Measurements from ENCODE around the gene BHLHE23. TPM values are rescaled to one million over a fixed set of nuclear protein-coding genes. Genes with fewer than 3 reads are reported as not detected.
A peak's percentile ranks its signal among the peaks of the same experiment; 100 is the strongest.

The BHLHE23 gene
- total RNA-seq, 1 experiment from 2014 or later: not detected

GRCh38 chr20:62972845-62973745 lies 33.7 kb downstream of the BHLHE23 start:
- Histone ChIP-seq H2AFZ (no peak overlapping the region), H4K20me1 (ENCODE audit: insufficient read depth) (no peaks in the 10 kb centered on the region; the same call in 1 of the 2 replicates), H3K27ac (no peak overlapping the region), H3K27me3 (ENCODE audit: insufficient read depth, low read depth) (peaks cover 95% of the 10 kb centered on the region), H3K9me2 (ENCODE audit: insufficient read depth) (no peaks in the 10 kb centered on the region), H3K4me3 (no peak overlapping the region), H3K9me3 (ENCODE audit: insufficient read depth, low read depth) (no peaks in the 10 kb centered on the region), H3K4me1 (replicated peaks; ENCODE audit: insufficient read depth) (0 out of 2 replicates have a peak, but pooled peaks cover 3% of the 10 kb centered on the region), H3F3A (ENCODE audit: insufficient read depth, low read depth) (no peaks in the 10 kb centered on the region), H3K36me3 (ENCODE audit: low read depth) (no peaks in the 10 kb centered on the region), H3K4me2 (peak overlapping the region; percentile 58; the same call in 1 of the 2 replicates), H3K79me2 (ENCODE audit: low read depth) (no peaks in the 10 kb centered on the region)
- no TSS peak for BruUV-seq (replicated peaks)
- no peak for TF ChIP-seq EZH2 (IDR thresholded peaks at IDR 0.05; ENCODE audit: low read depth)
- TF ChIP-seq CTCF (conservative IDR thresholded peaks at IDR 0.05): no peak
- POLR2A ChIA-PET (ENCODE audit: unreplicated experiment): interaction anchor here (0.7 kb wide), 1 partner anchor 310 kb away, joined by 4 read pairs; no protein-coding TSS in a partner anchor
- no peak for DNase-seq
- CTCF ChIA-PET: interaction anchor here (0.5 to 1.0 kb wide), 4 partner anchors 36 to 1147 kb away, joined by 3 to 11 read pairs (median 7); no protein-coding TSS in a partner anchor
- intact Hi-C loops (cut with micrococcal nuclease; ENCODE audit: unreplicated experiment): loop anchor here (1.0 to 2.0 kb wide), 3 partner anchors 36 to 200 kb away; no protein-coding TSS in a partner anchor

- Histone ChIP-seq H3F3A (ENCODE audit: insufficient read depth, low read depth) (no peaks in the 10 kb centered on the region), H3K4me3 (no peak overlapping the region; the same call in 1 of the 2 replicates), H2AFZ (no peak overlapping the region), H4K20me1 (ENCODE audit: insufficient read depth) (no peaks in the 10 kb centered on the region; the same call in 1 of the 2 replicates), H3K9me3 (ENCODE audit: insufficient read depth, low read depth) (no peaks in the 10 kb centered on the region), H3K9me2 (ENCODE audit: insufficient read depth) (no peaks in the 10 kb centered on the region), H3K4me2 (peak overlapping the region; percentile 58; the same call in 1 of the 2 replicates), H3K36me3 (ENCODE audit: low read depth) (no peaks in the 10 kb centered on the region), H3K27ac (no peak overlapping the region), H3K79me2 (ENCODE audit: low read depth) (no peaks in the 10 kb centered on the region), H3K4me1 (replicated peaks; ENCODE audit: insufficient read depth) (0 out of 2 replicates have a peak, but pooled peaks cover 3% of the 10 kb centered on the region), H3K27me3 (ENCODE audit: insufficient read depth, low read depth) (peaks cover 95% of the 10 kb centered on the region)
- peak; percentile 88 for TF ChIP-seq CTCF (conservative IDR thresholded peaks at IDR 0.05)
- TF ChIP-seq EZH2 (IDR thresholded peaks at IDR 0.05; ENCODE audit: low read depth): no peak
- ChIA-PET CTCF (interaction anchor here (0.5 to 1.0 kb wide), 6 partner anchors 37 to 1148 kb away, joined by 3 to 11 read pairs (median 9); no protein-coding TSS in a partner anchor), POLR2A (ENCODE audit: unreplicated experiment) (no interaction called here)
- peak; percentile 64 to 86 for DNase-seq
- intact Hi-C loops (cut with micrococcal nuclease; ENCODE audit: unreplicated experiment): loop anchor here (1.0 to 2.0 kb wide), 3 partner anchors 37 to 201 kb away; no protein-coding TSS in a partner anchor
- BruUV-seq (replicated peaks): no TSS peak
Observed at GRCh38 chr20:62971950-62972844, 34.6 kb downstream of the BHLHE23 start.

Measured in PC-9 (cell line).